ENCODE data around the gene CHST11. TPM values are rescaled to one million over a fixed set of nuclear protein-coding genes. Genes with fewer than 3 reads are reported as not detected.

The CHST11 gene
- total and polyA plus RNA-seq, 10 donors: 5.2 to 65.1 (median 48.4) TPM

DNA sequence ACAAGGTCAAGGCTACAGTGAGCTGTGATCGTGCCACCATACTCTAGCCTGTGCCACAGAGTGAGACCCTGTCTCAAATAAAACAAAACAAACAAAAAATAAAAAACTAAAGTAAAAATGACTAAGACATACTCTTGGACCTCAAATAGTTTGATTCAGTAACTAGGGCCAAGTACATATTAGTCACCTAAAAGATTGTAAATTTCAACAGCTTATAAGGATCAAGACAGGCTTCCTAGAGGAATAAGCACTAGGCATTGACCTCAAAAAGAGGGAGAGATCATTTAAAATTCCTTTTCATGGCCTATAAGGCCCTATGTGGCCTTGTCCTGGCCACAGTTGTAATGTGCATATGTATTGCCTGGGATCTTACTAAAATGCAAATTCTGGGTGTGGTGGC lies 46.0 kb upstream of the CHST11 start:
- intact Hi-C loops (cut with DNase I; ENCODE audit: low total_unique reads): no loop called here
- Histone ChIP-seq H3K4me3 (no peak overlapping the region), H3K9me3 (no peaks in the 10 kb centered on the region), H3K27ac (no peak overlapping the region), H3K36me3 (no peaks in the 10 kb centered on the region), H3K4me1 (peaks cover 0 to 16% (median 0%) of the 10 kb centered on the region in 6 donors), H3K27me3 (replicated peaks in 1 of 7) (no peaks in the 10 kb centered on the region)
- no peak for DNase-seq
- TF ChIP-seq POLR2AphosphoS5 (IDR thresholded peaks at IDR 0.05) (no peak), POLR2A (IDR thresholded peaks at IDR 0.05) (no peak)
- TF ChIP-seq, protein P1, sequence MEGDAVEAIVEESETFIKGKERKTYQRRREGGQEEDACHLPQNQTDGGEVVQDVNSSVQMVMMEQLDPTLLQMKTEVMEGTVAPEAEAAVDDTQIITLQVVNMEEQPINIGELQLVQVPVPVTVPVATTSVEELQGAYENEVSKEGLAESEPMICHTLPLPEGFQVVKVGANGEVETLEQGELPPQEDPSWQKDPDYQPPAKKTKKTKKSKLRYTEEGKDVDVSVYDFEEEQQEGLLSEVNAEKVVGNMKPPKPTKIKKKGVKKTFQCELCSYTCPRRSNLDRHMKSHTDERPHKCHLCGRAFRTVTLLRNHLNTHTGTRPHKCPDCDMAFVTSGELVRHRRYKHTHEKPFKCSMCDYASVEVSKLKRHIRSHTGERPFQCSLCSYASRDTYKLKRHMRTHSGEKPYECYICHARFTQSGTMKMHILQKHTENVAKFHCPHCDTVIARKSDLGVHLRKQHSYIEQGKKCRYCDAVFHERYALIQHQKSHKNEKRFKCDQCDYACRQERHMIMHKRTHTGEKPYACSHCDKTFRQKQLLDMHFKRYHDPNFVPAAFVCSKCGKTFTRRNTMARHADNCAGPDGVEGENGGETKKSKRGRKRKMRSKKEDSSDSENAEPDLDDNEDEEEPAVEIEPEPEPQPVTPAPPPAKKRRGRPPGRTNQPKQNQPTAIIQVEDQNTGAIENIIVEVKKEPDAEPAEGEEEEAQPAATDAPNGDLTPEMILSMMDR (IDR thresholded peaks at IDR 0.05 in 8 of 11, conservative IDR thresholded peaks at IDR 0.05 in 3 of 11): no peak
- WGBS, 5 donors: 87 to 95% (median 92%) methylated on average over 1 of the region's 1 CpG

DNA sequence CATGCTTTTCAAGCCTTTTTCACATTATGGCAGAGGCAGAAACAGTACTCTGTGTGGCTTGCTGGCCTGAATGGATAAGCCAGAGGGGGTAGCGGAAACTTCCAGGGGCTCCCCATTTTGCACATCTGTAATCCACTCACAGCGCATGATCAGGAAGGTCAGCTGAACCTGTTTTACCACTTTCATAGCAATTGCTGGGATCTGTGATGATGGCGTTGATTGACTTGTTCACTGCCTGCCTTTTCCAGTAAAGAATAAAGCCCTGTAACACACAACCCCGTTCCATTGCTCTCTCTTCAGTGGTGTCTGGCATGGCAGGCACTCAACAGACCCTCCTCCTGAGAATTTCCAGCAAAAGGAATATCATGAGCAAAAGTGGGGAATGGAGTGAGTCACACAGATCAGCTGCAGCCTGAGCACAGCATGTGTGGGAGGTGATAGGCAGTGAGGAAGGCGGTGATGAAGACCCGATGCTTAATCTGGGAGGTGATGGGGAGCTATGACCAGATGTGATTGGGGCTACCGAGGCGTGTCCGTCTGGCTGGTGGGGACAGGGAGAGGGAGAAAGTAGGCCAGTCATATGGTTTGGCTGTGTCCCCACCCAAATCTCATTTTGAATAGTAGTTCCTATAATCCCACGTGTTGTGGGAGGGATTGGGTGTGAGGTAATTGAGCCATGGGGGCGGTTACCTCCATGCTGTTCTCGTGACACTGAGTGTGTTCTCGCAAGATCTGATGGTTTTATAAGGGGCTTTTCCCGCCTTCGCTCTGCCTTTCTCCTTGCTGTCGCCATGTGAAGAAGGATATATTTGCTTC lies 44.7 kb upstream of the CHST11 start:
- TF ChIP-seq POLR2AphosphoS5 (IDR thresholded peaks at IDR 0.05) (no peak), POLR2A (IDR thresholded peaks at IDR 0.05) (no peak)
- TF ChIP-seq, protein P1 (IDR thresholded peaks at IDR 0.05 in 8 of 11, conservative IDR thresholded peaks at IDR 0.05 in 3 of 11): no peak
- no peak overlapping the region for H3K27ac ChIP-seq
- H3K4me1 ChIP-seq: peaks cover 0 to 16% (median 0%) of the 10 kb centered on the region in 6 donors
- H3K36me3 ChIP-seq: no peaks in the 10 kb centered on the region
- 86 to 90% (median 88%) methylated on average over 16 of the region's 16 CpGs for WGBS, 5 donors
- intact Hi-C loops (cut with DNase I; ENCODE audit: low total_unique reads): no loop called here
- no peaks in the 10 kb centered on the region for H3K27me3 ChIP-seq (replicated peaks in 1 of 7)
- no peaks in the 10 kb centered on the region for H3K9me3 ChIP-seq
- DNase-seq: no peak
- no peak overlapping the region for H3K4me3 ChIP-seq

DNA sequence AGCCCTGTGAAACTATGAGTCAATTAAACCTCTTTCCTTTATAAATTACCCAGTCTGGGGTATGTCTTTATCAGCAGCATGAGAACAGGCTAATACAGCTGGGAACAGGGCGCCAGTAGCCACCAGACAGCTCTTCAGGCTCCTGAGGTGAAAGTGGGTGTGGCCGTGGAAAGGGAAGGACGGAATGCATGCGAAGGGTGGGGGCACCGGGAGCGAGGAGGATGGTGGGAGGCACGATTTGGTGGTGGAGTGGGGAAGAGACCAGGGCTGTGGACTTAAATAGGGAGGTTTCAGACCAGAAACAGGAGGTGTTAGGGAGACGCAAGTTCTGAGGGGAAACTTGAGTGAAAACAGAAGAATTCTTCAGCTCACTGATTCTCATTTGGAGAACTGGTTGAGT lies 44.1 kb upstream of the CHST11 start:
- Histone ChIP-seq H3K27me3 (replicated peaks in 1 of 7) (no peaks in the 10 kb centered on the region), H3K4me1 (peaks cover 0 to 16% (median 0%) of the 10 kb centered on the region in 6 donors), H3K9me3 (no peaks in the 10 kb centered on the region), H3K27ac (no peak overlapping the region), H3K36me3 (no peaks in the 10 kb centered on the region), H3K4me3 (no peak overlapping the region)
- WGBS, 5 donors: 73 to 85% (median 80%) methylated on average over 8 of the region's 8 CpGs
- DNase-seq: no peak
- no peak for TF ChIP-seq POLR2A (IDR thresholded peaks at IDR 0.05)
- TF ChIP-seq POLR2AphosphoS5 (IDR thresholded peaks at IDR 0.05): no peak
- intact Hi-C loops (cut with DNase I; ENCODE audit: low total_unique reads): no loop called here

DNA sequence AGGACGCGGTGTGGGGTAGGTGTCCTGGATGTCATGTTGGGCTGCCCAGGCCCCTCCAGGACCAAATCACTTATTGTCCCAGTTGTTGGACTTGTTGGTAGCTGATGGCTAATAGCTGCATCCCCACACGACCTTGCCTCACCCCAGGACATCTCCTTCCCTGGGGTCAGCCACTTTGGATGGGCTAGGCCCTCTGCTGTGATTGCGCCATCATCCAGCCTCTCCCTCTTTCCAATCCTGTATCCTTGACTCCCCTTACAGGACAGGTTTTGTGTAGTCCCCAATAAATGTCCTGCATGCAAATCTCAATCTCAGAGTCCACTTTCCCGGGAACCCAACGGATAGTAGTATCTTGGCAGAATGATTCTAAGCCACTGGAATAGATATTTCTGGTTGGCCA lies 43.4 kb upstream of the CHST11 start:
- Histone ChIP-seq H3K4me1 (peaks cover 0 to 13% (median 0%) of the 10 kb centered on the region in 6 donors), H3K27me3 (replicated peaks in 1 of 7) (no peaks in the 10 kb centered on the region), H3K27ac (no peak overlapping the region), H3K9me3 (no peaks in the 10 kb centered on the region), H3K4me3 (no peak overlapping the region), H3K36me3 (no peaks in the 10 kb centered on the region)
- intact Hi-C loops (cut with DNase I; ENCODE audit: low total_unique reads): no loop called here
- TF ChIP-seq POLR2A (IDR thresholded peaks at IDR 0.05) (no peak), POLR2AphosphoS5 (IDR thresholded peaks at IDR 0.05) (no peak)
- TF ChIP-seq, protein P1 (IDR thresholded peaks at IDR 0.05 in 8 of 11, conservative IDR thresholded peaks at IDR 0.05 in 3 of 11): no peak
- WGBS, 5 donors: 70 to 87% (median 84%) methylated on average over 4 to 6 of the region's 6 CpGs
- DNase-seq: no peak

All from spleen (tissue), 11 donors.